ENCODE results near the gene WDR19. TPM values are rescaled to one million over a fixed set of nuclear protein-coding genes. Genes with fewer than 3 reads are reported as not detected.

The WDR19 gene
- total RNA-seq, 1 experiment from 2014 or later: 16.0 TPM

DNA sequence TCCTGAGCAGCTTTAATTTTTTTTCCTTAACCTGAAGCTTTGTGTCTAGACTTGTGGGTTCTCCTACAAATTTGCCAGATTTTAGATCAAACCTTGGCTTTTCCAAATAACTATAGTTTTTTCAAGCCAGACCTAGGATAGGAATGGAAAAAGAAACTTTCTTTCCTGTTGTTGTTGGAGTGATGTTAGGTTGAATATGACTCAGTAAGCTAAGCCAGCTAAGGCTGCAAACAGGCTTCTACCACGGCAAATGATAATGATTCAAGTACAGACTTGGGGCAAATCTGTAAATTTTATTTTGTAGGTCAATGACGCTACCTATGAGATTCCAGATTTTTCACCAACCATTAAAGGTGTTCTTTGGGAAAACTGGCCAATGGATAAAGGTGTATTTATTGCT lies 45.6 kb downstream of the WDR19 start:
- CTCF ChIA-PET: no interaction called here
- DNase-seq (ENCODE audit: low read depth, low spot score): no peak
- Histone ChIP-seq H3K27ac (ENCODE audit: low read length) (no peak overlapping the region), H3K9me3 (ENCODE audit: control insufficient read depth, insufficient read depth, low read depth, low read length) (no peaks in the 10 kb centered on the region), H3K27me3 (ENCODE audit: control insufficient read depth, insufficient read depth, low read length) (no peaks in the 10 kb centered on the region), H3K36me3 (ENCODE audit: control insufficient read depth, insufficient read depth, low read length) (no peaks in the 10 kb centered on the region), H3K4me1 (ENCODE audit: control insufficient read depth, insufficient read depth, low read length) (no peaks in the 10 kb centered on the region), H3K4me3 (ENCODE audit: low read depth in 2 of 2, low read length in 2 of 2) (no peak overlapping the region)
- intact Hi-C loops (cut with micrococcal nuclease; ENCODE audit: unreplicated experiment): no loop called here
- no peak for ATAC-seq
- no peak for TF ChIP-seq SIN3A (IDR thresholded peaks at IDR 0.05; ENCODE audit: borderline replicate concordance, insufficient read depth, low read depth, low read length)
- TF ChIP-seq, protein P1, sequence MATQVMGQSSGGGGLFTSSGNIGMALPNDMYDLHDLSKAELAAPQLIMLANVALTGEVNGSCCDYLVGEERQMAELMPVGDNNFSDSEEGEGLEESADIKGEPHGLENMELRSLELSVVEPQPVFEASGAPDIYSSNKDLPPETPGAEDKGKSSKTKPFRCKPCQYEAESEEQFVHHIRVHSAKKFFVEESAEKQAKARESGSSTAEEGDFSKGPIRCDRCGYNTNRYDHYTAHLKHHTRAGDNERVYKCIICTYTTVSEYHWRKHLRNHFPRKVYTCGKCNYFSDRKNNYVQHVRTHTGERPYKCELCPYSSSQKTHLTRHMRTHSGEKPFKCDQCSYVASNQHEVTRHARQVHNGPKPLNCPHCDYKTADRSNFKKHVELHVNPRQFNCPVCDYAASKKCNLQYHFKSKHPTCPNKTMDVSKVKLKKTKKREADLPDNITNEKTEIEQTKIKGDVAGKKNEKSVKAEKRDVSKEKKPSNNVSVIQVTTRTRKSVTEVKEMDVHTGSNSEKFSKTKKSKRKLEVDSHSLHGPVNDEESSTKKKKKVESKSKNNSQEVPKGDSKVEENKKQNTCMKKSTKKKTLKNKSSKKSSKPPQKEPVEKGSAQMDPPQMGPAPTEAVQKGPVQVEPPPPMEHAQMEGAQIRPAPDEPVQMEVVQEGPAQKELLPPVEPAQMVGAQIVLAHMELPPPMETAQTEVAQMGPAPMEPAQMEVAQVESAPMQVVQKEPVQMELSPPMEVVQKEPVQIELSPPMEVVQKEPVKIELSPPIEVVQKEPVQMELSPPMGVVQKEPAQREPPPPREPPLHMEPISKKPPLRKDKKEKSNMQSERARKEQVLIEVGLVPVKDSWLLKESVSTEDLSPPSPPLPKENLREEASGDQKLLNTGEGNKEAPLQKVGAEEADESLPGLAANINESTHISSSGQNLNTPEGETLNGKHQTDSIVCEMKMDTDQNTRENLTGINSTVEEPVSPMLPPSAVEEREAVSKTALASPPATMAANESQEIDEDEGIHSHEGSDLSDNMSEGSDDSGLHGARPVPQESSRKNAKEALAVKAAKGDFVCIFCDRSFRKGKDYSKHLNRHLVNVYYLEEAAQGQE (IDR thresholded peaks at IDR 0.05; ENCODE audit: insufficient read depth in 1 of 2, low read depth in 2 of 2, low read length in 1 of 2): no peak
- no peak for TF ChIP-seq TCF7L2 (IDR thresholded peaks at IDR 0.05; ENCODE audit: low read depth, low read length)
- no peak for TF ChIP-seq POLR2AphosphoS5 (IDR thresholded peaks at IDR 0.05; ENCODE audit: low read depth, low read length)
- TF ChIP-seq, protein P2, sequence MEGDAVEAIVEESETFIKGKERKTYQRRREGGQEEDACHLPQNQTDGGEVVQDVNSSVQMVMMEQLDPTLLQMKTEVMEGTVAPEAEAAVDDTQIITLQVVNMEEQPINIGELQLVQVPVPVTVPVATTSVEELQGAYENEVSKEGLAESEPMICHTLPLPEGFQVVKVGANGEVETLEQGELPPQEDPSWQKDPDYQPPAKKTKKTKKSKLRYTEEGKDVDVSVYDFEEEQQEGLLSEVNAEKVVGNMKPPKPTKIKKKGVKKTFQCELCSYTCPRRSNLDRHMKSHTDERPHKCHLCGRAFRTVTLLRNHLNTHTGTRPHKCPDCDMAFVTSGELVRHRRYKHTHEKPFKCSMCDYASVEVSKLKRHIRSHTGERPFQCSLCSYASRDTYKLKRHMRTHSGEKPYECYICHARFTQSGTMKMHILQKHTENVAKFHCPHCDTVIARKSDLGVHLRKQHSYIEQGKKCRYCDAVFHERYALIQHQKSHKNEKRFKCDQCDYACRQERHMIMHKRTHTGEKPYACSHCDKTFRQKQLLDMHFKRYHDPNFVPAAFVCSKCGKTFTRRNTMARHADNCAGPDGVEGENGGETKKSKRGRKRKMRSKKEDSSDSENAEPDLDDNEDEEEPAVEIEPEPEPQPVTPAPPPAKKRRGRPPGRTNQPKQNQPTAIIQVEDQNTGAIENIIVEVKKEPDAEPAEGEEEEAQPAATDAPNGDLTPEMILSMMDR (IDR thresholded peaks at IDR 0.05): no peak
- in situ Hi-C loops (cut with HindIII; ENCODE audit: low pct_unique_long_range_greater_than_20kb, low sequenced_read_pairs): no loop called here
- POLR2A ChIA-PET: no interaction called here
- no TSS peak for BruUV-seq (replicated peaks)

DNA sequence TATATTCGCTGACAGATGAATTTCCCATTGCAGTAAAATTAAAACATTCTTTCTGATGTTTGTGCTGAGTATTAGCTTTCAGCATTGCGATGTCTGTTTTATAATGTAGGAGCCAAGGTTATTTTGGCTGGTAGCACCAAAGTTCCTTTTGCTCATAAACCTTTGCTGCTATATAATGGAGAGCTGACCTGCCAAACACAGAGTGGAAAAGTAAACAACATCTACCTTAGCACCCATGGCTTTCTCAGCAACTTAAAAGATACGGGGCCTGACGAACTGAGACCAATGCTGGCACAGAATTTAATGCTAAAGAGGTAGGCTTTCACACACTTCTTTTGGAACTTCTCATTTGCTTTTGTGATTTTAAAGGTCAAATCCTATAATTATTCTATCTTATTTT lies 46.0 kb downstream of the WDR19 start:
- ChIA-PET CTCF (no interaction called here), POLR2A (no interaction called here)
- no peaks in the 10 kb centered on the region for H3K36me3 ChIP-seq (ENCODE audit: control insufficient read depth, insufficient read depth, low read length)
- intact Hi-C loops (cut with micrococcal nuclease; ENCODE audit: unreplicated experiment) (no loop called here), in situ Hi-C loops (cut with HindIII; ENCODE audit: low pct_unique_long_range_greater_than_20kb, low sequenced_read_pairs) (no loop called here)
- H3K27ac ChIP-seq (ENCODE audit: low read length): no peak overlapping the region
- no peak overlapping the region for H3K4me3 ChIP-seq (ENCODE audit: low read depth in 2 of 2, low read length in 2 of 2)
- DNase-seq (ENCODE audit: low read depth, low spot score) (no peak), ATAC-seq (no peak)
- H3K9me3 ChIP-seq (ENCODE audit: control insufficient read depth, insufficient read depth, low read depth, low read length): no peaks in the 10 kb centered on the region
- BruUV-seq (replicated peaks): no TSS peak
- TF ChIP-seq TCF7L2 (IDR thresholded peaks at IDR 0.05; ENCODE audit: low read depth, low read length) (no peak), POLR2AphosphoS5 (IDR thresholded peaks at IDR 0.05; ENCODE audit: low read depth, low read length) (no peak), SIN3A (IDR thresholded peaks at IDR 0.05; ENCODE audit: borderline replicate concordance, insufficient read depth, low read depth, low read length) (no peak)
- TF ChIP-seq, protein P1 (IDR thresholded peaks at IDR 0.05; ENCODE audit: insufficient read depth in 1 of 2, low read depth in 2 of 2, low read length in 1 of 2): no peak
- TF ChIP-seq, protein P2 (IDR thresholded peaks at IDR 0.05): no peak
- H3K4me1 ChIP-seq (ENCODE audit: control insufficient read depth, insufficient read depth, low read length): no peaks in the 10 kb centered on the region
- H3K27me3 ChIP-seq (ENCODE audit: control insufficient read depth, insufficient read depth, low read length): no peaks in the 10 kb centered on the region
